ENCODE data around the gene MFNG. TPM values are rescaled to one million over a fixed set of nuclear protein-coding genes. Genes with fewer than 3 reads are reported as not detected.

The MFNG gene
- total and polyA plus RNA-seq, 2 donors (not counting 1 experiment from before 2014, with no cell fraction given), result 95.9 to 125 TPM

DNA sequence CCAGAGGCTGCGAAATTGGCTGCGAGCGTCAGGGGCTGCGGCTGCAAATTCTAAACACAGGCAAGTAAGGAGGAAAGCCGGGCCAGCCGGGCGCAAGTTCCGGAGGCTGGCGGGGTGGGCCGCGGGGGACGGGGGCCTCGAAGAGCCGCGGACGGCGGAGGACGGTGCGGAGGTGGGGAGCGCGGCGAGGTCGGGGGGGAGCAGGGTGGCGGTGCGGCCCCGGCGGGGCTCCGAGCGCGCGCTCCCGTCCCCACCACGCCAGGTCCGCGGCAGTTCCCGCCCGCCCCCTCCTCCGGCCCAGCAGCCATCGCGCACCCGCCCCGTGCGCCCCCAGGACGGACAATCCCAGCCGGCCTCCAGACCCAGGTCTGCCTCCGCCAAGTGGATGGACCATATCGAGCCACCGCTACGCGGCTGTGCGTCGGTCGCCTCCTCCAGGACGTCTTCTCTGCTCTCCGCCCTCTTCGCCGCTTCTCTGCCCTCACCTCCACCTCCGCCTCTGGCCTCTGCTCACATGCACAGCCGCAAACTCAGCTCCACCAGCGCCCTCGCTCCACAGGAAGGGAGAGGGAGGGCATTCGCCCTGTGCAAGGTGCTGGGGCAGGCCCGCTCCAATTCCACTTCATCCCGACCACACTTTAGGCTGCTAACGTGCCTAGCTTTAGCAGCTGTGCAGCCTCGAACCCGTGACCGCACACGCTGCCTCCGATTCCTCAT, 66.1 kb downstream of the MFNG start:
- CTCF ChIA-PET, result interaction anchor here (1.0 kb wide), 1 partner anchor 10 kb away, joined by 5 read pairs; no protein-coding TSS in a partner anchor
- Histone ChIP-seq H3K9ac (ENCODE audit: low read length) (peak overlapping the region; percentile 49), H3K9me3 (ENCODE audit: control extremely low read depth in 1 of 3, control insufficient read depth in 2 of 3, insufficient read depth in 1 of 3, low read length in 2 of 3) (peaks cover 0 to 3% (median 0%) of the 10 kb centered on the region in 3 donors), H3K4me1 (ENCODE audit: control insufficient read depth in 2 of 2, insufficient read depth in 2 of 2, low read length in 2 of 2) (peaks cover 17 to 20% of the 10 kb centered on the region in 2 donors), H3K4me3 (ENCODE audit: control extremely low read depth in 1 of 5, extremely low read depth in 1 of 5, insufficient read depth in 1 of 5, low read depth in 2 of 5, low read length in 4 of 5) (peak overlapping the region in 3 of 5 experiments; percentile 23 to 46 (median 25)), H3K27ac (ENCODE audit: low read length in 2 of 2) (no peak overlapping the region), H3K4me2 (replicated peaks; ENCODE audit: low read depth, low read length, poor library complexity, severe bottlenecking) (peak overlapping the region; percentile 80), H3K36me3 (replicated peaks in 1 of 2; ENCODE audit: control extremely low read depth in 1 of 2, control insufficient read depth in 1 of 2, extremely low read depth in 1 of 2, insufficient read depth in 2 of 2, low read length in 1 of 2) (no peaks in the 10 kb centered on the region), H4K20me1 (ENCODE audit: control insufficient read depth, insufficient read depth, low read length, poor library complexity, severe bottlenecking) (no peaks in the 10 kb centered on the region), H3K27me3 (replicated peaks in 1 of 4; ENCODE audit: control extremely low read depth in 1 of 4, control insufficient read depth in 3 of 4, insufficient read depth in 4 of 4, low read length in 3 of 4) (peaks cover 0 to 62% (median 19%) of the 10 kb centered on the region in 4 experiments), H3K79me2 (ENCODE audit: control insufficient read depth, insufficient read depth, low read length) (no peaks in the 10 kb centered on the region), H2AFZ (ENCODE audit: insufficient read depth, low read depth, low read length, poor library complexity, severe bottlenecking) (peak overlapping the region; percentile 46)
- Mint-ChIP-seq H3K4me3 (peak overlapping the region; percentile 90), H3K9me3 (ENCODE audit: insufficient read depth) (no peaks in the 10 kb centered on the region), H3K4me1 (peaks cover 22% of the 10 kb centered on the region), H3K27me3 (peaks cover 62% of the 10 kb centered on the region), H3K27ac (no peak overlapping the region)
- DNase-seq (peak; percentile 30), ATAC-seq (ENCODE audit: low read depth) (no peak)
- WGBS (ENCODE audit: insufficient coverage), result 2% methylated on average over 67 of the region's 70 CpGs
- POLR2A ChIA-PET, result no interaction called here
- intact Hi-C loops (cut with micrococcal nuclease), result no loop called here
- no peak for TF ChIP-seq EZH2 (IDR thresholded peaks at IDR 0.05; ENCODE audit: borderline replicate concordance, insufficient read depth, low read depth, low read length, poor library complexity, severe bottlenecking)
- TF ChIP-seq, protein P1, sequence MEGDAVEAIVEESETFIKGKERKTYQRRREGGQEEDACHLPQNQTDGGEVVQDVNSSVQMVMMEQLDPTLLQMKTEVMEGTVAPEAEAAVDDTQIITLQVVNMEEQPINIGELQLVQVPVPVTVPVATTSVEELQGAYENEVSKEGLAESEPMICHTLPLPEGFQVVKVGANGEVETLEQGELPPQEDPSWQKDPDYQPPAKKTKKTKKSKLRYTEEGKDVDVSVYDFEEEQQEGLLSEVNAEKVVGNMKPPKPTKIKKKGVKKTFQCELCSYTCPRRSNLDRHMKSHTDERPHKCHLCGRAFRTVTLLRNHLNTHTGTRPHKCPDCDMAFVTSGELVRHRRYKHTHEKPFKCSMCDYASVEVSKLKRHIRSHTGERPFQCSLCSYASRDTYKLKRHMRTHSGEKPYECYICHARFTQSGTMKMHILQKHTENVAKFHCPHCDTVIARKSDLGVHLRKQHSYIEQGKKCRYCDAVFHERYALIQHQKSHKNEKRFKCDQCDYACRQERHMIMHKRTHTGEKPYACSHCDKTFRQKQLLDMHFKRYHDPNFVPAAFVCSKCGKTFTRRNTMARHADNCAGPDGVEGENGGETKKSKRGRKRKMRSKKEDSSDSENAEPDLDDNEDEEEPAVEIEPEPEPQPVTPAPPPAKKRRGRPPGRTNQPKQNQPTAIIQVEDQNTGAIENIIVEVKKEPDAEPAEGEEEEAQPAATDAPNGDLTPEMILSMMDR (IDR thresholded peaks at IDR 0.05), result no peak

DNA sequence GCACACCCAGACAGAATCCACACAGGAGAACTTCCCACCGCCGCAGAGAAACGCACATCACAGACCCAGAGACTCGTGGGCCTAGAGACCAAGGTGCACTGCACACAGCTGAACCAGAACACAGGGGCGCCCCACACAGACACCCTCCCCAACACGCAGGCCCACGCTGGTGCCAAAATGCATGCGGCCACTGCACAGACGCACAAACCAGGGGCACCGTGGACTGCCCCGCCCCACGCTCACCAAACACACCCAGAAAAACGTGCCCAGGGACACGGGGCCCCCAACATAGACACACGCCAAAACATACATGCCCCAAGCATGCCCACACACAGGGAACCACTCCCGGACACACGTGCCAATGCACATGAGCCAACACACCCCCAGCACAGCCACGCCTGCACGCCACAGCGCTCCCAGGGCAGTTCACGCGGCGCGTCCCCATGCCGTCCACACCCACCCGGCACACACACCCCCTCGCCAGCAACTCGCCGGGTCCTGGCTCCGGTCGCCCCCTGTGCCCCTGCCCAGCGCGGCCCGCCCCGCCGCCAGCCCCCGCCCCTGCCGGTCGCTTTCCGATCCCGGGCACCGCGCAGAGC, 66.7 kb downstream of the MFNG start:
- POLR2A ChIA-PET, result no interaction called here
- 28% methylated on average over 34 of the region's 43 CpGs for WGBS (ENCODE audit: insufficient coverage)
- H2AFZ ChIP-seq (ENCODE audit: insufficient read depth, low read depth, low read length, poor library complexity, severe bottlenecking), result peak overlapping the region; percentile 46
- no peak overlapping the region for H3K9ac ChIP-seq (ENCODE audit: low read length)
- DNase-seq, result peak; percentile 27
- intact Hi-C loops (cut with micrococcal nuclease), result no loop called here
- Mint-ChIP-seq H3K27ac (peak overlapping the region; percentile 11), H3K9me3 (ENCODE audit: insufficient read depth) (no peaks in the 10 kb centered on the region), H3K4me1 (peaks cover 22% of the 10 kb centered on the region), H3K27me3 (peaks cover 62% of the 10 kb centered on the region), H3K4me3 (peak overlapping the region; percentile 79)
- H4K20me1 ChIP-seq (ENCODE audit: control insufficient read depth, insufficient read depth, low read length, poor library complexity, severe bottlenecking), result no peaks in the 10 kb centered on the region
- H3K4me3 ChIP-seq (ENCODE audit: control extremely low read depth in 1 of 5, extremely low read depth in 1 of 5, insufficient read depth in 1 of 5, low read depth in 2 of 5, low read length in 4 of 5), result peak overlapping the region in 1 of 5 experiments; percentile 46
- H3K27me3 ChIP-seq (replicated peaks in 1 of 4; ENCODE audit: control extremely low read depth in 1 of 4, control insufficient read depth in 3 of 4, insufficient read depth in 4 of 4, low read length in 3 of 4), result peaks cover 0 to 64% (median 20%) of the 10 kb centered on the region in 4 experiments
- H3K36me3 ChIP-seq (replicated peaks in 1 of 2; ENCODE audit: control extremely low read depth in 1 of 2, control insufficient read depth in 1 of 2, extremely low read depth in 1 of 2, insufficient read depth in 2 of 2, low read length in 1 of 2), result no peaks in the 10 kb centered on the region
- no peaks in the 10 kb centered on the region for H3K79me2 ChIP-seq (ENCODE audit: control insufficient read depth, insufficient read depth, low read length)
- peaks cover 0 to 3% (median 0%) of the 10 kb centered on the region in 3 donors for H3K9me3 ChIP-seq (ENCODE audit: control extremely low read depth in 1 of 3, control insufficient read depth in 2 of 3, insufficient read depth in 1 of 3, low read length in 2 of 3)
- CTCF ChIA-PET, result no interaction called here
- TF ChIP-seq, protein P1 (IDR thresholded peaks at IDR 0.05), result no peak
- TF ChIP-seq EZH2 (IDR thresholded peaks at IDR 0.05; ENCODE audit: borderline replicate concordance, insufficient read depth, low read depth, low read length, poor library complexity, severe bottlenecking), result no peak
- peak overlapping the region; percentile 80 for H3K4me2 ChIP-seq (replicated peaks; ENCODE audit: low read depth, low read length, poor library complexity, severe bottlenecking)
- no peak overlapping the region for H3K27ac ChIP-seq (ENCODE audit: low read length in 2 of 2)
- H3K4me1 ChIP-seq (ENCODE audit: control insufficient read depth in 2 of 2, insufficient read depth in 2 of 2, low read length in 2 of 2), result peaks cover 17 to 20% of the 10 kb centered on the region in 2 donors
- ATAC-seq (ENCODE audit: low read depth), result peak; percentile 17

All from B cell (primary cell).